HG03439 (cell line): ENCODE data around the gene CPT1C.
"Not testable (repeated sequence)": the region's sequence is repeated elsewhere in the genome, so short reads cannot be mapped to it uniquely, and the experiment has no call there.

ENCODE experiments used
- ATAC-seq: cut with Tn5 transposase; IDR thresholded peaks from one replicate; pipeline ENCODE4 v1.9.1; 2021; ENCODE audit warnings: mild to moderate bottlenecking, moderate library complexity; ENCODE audit not compliant: unreplicated experiment

Gene CPT1C

GRCh38 chr19:49700563-49700962 is 9.6 kb downstream of the CPT1C start:
- no peak for ATAC-seq

DNA sequence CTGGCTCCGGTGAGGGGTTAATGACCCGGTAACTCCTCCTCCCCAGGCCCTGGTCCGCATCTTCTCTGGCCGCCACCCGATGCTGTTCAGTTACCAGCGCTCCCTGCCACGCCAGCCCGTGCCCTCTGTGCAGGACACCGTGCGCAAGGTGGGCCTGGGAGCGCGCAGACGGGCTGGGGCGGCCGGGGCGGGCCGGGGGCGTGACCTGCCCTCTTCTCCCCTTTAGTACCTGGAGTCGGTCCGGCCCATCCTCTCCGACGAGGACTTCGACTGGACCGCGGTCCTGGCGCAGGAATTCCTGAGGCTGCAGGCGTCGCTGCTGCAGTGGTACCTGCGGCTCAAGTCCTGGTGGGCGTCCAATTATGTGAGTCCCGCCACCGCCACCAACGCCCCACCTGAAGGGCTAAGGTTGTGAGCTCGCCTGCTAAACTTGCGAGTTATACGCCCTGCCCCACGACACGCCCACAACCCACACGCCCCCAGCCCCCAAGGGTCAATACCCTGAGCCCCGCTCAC is 10.4 kb downstream of the CPT1C start:
- no peak for ATAC-seq

GRCh38 chr19:49704888-49705642 is 14.1 kb downstream of the CPT1C start:
- no peak for ATAC-seq

GRCh38 chr19:49705919-49706318 is 15.0 kb downstream of the CPT1C start:
- no peak for ATAC-seq

GRCh38 chr19:49710372-49710951 is 19.5 kb downstream of the CPT1C start:
- ATAC-seq: no peak

GRCh38 chr19:49712397-49712859 is 21.5 kb downstream of the CPT1C start:
- no peak for ATAC-seq

DNA sequence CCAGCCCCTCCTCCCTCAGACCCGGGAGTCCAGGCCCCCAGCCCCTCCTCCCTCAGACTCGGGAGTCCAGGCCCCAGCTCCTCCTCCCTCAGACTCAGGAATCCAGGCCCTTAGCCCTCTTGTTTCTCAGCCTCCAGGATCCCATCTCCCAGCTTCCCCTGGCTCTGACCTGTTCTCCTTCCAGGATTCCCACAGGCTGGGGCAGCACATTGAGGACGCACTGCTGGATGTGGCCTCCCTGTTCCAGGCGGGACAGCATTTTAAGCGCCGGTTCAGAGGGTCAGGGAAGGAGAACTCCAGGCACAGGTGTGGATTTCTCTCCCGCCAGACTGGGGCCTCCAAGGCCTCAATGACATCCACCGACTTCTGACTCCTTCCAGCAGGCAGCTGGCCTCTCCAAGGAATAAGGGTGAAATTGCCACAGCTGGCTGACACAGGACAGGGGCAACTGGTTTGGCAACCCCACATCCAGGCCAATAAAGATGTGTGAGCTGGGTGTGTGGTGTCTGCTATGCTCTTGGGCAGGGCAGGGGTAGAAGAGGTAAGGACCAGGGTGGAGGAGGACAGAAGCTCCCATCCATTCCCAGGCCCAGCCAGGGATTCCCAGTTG is 22.4 kb downstream of the CPT1C start:
- no peak for ATAC-seq

DNA sequence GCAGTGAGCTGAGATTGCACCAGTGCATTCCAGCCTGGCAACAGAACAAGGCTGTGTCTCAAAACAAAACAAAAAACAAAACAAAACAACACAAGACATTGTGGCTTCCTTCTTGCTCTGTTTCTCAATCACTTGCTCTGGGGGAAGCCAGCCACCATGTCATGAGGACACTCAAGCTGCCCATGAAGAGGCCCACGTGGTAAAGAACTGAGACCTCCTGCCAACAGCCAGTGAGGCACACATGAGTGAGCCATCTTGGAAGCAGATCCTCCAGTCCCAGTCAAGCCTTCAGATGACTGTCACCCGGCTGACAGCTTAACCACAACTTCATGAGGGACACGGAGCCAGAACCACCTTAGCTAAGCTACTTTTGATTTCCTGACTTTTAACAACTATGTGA is 25.2 kb downstream of the CPT1C start:
- ATAC-seq: no peak

- no peak for ATAC-seq
Measured at GRCh38 chr19:49718511-49718910, 27.6 kb downstream of the CPT1C start.

DNA sequence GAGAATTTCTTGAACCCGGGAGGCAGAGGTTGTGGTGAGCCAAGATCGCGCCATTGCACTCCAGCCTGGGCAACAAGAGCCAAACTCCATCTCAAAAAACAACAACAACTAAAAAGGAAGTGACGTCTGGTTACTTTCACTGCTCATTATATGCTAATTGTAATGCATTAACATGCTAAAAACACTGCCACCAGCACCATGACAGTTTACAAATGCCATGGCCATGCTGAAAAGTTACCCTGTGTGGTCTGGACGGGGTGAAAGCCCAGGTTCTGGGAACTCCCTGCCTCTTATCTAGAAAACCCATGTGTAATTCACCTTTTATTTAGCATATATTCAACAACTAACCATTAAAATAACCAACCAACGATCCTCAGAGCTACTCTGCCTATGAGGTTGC is 28.1 kb downstream of the CPT1C start:
- no peak for ATAC-seq

DNA sequence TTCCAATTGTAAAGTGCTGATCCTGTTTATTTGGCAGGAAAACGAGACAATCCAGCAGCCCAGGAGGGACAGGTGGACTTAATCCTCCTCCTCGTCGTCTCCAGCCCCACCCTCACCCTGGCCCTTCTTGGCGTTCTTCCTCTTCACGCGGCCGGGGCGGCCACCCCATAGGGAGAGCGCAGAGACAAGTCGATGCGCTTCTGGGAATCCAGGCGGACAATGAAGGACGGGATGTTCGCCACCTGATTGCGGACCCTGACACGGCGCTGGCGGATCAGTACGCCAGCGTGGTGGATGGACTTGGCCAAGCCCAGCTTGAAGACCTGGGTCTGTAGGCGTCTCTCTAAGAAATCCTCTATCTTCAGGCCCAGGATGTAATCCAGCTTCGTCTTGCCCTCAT is 28.5 kb downstream of the CPT1C start:
- ATAC-seq: not testable (repeated sequence)

DNA sequence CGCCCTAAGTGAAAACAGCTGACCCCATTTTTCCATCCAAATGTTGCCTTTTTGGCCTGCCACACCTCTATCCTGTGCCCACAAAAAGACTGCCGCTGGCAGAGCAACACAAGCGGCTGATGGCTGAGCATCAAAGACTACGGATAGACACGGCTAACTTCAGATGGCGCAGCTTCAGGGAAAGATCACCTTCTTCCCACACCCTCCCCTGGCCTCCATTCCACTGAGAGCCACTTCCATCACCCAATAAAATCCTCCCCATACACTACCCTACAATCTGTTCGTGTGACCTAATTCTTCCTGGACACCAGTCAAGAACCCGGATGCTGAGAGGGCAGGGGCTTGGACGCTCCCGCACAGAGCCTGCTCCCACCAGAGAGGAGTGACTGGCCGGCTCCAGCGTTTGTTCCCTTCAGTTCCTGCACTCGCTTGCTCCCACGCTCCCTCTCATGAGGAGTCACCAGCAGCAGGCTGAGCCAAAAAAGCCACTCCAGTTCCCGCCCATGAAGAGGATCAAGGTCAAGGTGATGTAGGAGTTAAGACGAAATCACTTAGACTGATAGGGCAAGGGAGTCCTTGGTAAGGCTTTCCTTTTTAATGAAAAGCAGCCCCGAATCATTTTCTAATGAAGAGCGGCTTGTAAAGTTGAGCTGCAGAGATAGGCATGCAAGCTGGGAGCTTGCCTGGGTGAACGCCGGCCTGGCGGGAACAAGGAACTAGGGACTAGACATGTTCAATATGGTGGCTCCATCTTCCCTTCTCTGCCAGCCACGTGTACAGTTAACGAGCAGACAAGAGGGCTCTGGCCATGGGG is 36.5 kb downstream of the CPT1C start:
- ATAC-seq: no peak

GRCh38 chr19:49730166-49730565 is 39.2 kb downstream of the CPT1C start:
- ATAC-seq: no peak

- no peak for ATAC-seq
Measured at GRCh38 chr19:49738268-49738667, 47.4 kb downstream of the CPT1C start.

DNA sequence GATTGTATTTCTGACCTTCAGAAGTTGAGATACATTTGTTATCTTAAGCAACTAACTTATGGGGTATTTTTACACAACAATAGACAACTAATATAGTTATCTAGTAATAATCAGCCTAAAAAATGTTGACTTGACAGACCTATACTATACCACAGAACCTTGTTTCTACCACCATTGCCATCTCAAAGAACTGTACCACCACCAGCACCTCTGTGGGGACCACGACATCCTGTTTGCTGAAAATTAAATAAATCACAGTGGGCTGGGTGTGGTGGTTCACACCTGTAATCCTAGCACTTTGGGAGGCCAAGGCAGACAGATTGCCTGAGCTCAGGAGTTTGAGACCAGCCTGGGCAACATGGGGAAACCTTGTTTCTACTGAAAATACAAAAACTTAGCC is 48.2 kb downstream of the CPT1C start:
- ATAC-seq: no peak

- ATAC-seq: no peak
Measured at GRCh38 chr19:49739933-49740332, 49.0 kb downstream of the CPT1C start.

GRCh38 chr19:49741210-49741844 is 50.4 kb downstream of the CPT1C start:
- no peak for ATAC-seq

- ATAC-seq: no peak
Measured at GRCh38 chr19:49744946-49745381, 54.0 kb downstream of the CPT1C start.

GRCh38 chr19:49746206-49746958 is 55.5 kb downstream of the CPT1C start:
- ATAC-seq: no peak
